Astrocyte of the spinal cord (primary cell): ENCODE data around the gene P4HB.

Source experiments
- DNase-seq: peaks from one replicate; pipeline ENCODE4 v3.0.0; 2011; ENCODE audit warnings: low read depth, low spot score
- H3K4me3 ChIP-seq: 2 replicates; pipeline ENCODE4 v1.5.1; 2011; ENCODE audit warnings: low read depth, mild to moderate bottlenecking, low read length, moderate library complexity
- in situ Hi-C: cut with HindIII; loops from 2 replicates; pipeline ENCODE4 v1.10.0; 2017; ENCODE audit warnings: low sequenced_read_pairs
- TF ChIP-seq, protein P1 (sequence below): IDR thresholded peaks from 2 replicates; pipeline ENCODE4 v1.5.1; 2012; ENCODE audit warnings: low read depth, mild to moderate bottlenecking, low read length, inconsistent platforms

P4HB gene

DNA sequence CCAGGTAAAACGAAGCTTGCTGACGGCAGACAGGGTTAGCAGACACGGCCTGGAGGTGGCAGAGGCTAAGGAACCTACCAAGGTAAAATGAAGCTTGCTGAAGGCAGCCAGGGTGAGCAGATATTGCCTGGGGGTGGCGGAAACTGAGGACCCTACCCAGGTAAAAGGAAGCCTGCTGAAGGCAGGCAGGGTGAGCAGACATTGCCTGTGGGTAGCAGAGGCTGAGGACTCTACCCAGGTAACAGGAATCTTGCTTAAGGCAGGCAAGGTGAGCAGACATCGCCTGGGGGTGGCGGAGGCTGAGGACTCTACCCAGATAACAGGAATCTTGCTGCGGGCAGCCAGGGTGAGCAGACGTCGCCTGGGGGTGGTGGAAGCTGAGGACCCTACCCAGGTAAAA lies 59.0 kb downstream of the P4HB start:
- TF ChIP-seq, protein P1, sequence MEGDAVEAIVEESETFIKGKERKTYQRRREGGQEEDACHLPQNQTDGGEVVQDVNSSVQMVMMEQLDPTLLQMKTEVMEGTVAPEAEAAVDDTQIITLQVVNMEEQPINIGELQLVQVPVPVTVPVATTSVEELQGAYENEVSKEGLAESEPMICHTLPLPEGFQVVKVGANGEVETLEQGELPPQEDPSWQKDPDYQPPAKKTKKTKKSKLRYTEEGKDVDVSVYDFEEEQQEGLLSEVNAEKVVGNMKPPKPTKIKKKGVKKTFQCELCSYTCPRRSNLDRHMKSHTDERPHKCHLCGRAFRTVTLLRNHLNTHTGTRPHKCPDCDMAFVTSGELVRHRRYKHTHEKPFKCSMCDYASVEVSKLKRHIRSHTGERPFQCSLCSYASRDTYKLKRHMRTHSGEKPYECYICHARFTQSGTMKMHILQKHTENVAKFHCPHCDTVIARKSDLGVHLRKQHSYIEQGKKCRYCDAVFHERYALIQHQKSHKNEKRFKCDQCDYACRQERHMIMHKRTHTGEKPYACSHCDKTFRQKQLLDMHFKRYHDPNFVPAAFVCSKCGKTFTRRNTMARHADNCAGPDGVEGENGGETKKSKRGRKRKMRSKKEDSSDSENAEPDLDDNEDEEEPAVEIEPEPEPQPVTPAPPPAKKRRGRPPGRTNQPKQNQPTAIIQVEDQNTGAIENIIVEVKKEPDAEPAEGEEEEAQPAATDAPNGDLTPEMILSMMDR, result no peak
- DNase-seq, result no peak
- in situ Hi-C loops, result no loop called here
- no peak overlapping the region for H3K4me3 ChIP-seq

DNA sequence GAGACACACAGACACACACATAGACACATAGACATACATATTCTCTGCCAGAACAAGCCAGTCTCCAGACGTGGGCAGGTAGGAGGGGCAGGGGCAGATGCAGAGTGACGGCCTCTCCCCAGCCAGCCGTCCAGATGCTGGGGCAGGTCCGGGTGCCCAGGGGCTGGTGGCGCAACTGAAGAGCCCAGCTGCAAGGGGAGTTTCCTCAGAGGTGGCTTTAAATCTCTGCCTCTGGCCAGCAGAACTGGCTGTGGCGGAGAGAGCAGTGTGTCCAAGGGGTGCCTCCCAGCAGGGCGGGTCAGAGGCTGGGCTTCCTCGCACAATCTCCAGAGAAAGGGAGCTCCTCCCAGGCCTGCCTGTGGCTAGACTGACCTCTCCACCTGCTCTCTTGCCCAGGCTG lies 65.8 kb downstream of the P4HB start:
- no peak overlapping the region for H3K4me3 ChIP-seq
- in situ Hi-C loops, result no loop called here
- DNase-seq, result no peak
- TF ChIP-seq, protein P1, result no peak

DNA sequence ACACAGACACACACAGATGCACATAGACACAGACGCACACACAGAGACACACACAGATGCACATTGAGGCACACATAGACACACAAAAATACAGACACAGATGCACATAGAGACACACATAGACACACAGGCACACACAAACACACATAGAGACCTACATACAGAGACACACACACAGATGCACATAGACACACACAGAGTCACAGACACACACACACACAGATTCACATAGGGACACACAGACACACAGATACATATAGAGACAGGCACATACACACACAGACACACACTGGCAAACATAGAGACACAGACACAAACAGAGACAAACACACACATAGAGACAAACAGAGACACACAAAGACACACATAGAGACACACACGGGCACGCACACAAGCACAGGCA lies 66.3 kb downstream of the P4HB start:
- in situ Hi-C loops, result no loop called here
- TF ChIP-seq, protein P1, result no peak
- no peak for DNase-seq

More for the DNA sequence above, 66.3 kb downstream of the P4HB start:
- no peak overlapping the region for H3K4me3 ChIP-seq
